ENCODE data around the gene ERCC8. TPM values are rescaled to one million over a fixed set of nuclear protein-coding genes. Genes with fewer than 3 reads are reported as not detected.

Gene ERCC8
- total and polyA plus RNA-seq, 4 donors = 2.6 to 14.5 (median 6.2) TPM

DNA sequence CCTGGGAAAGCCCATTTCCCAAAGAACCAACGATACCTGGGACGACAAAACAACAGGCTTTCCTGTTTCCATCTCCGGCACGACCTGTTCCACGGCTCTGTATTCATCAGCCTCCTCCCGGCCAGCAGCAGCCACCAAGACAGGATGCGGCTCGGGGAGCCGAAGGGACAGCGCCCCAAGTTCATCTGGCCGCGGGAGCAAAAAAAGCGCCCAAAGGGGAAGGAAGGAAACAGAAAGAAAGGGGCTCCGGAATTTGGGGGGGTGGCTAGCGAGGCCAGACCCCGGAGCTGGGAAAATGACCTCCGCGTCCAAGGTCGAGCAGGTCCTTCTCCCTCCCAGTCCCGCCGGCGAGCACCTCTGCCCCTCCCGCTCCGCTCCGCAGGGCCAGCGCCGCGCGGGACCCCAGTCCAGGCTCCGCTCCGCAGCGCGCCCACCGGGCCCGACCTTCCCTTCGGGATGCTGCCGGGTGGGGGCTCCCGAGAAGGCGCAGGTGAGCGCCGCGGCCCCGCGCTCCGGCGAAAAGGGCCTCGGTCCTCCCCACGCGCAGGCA, 101.4 kb downstream of the ERCC8 start:
- peaks cover 0 to 8% (median 4%) of the 10 kb centered on the region in 4 donors for H3K27me3 ChIP-seq (ENCODE audit: control insufficient read depth in 4 of 4, insufficient read depth in 4 of 4, low read length in 3 of 4)
- no peak for DNase-seq (ENCODE audit: low spot score)
- no peak overlapping the region for H3K9ac ChIP-seq (ENCODE audit: low read depth in 1 of 2, low read length in 2 of 2)
- H3K4me3 ChIP-seq (ENCODE audit: low read depth in 1 of 3, low read length in 3 of 3) = peak overlapping the region; percentile 35 to 82 (median 44)
- H3K36me3 ChIP-seq (ENCODE audit: control insufficient read depth in 4 of 4, insufficient read depth in 3 of 4, low read depth in 1 of 4, low read length in 3 of 4) = no peaks in the 10 kb centered on the region
- 2% methylated on average over 49 of the region's 49 CpGs for WGBS
- H3K27ac ChIP-seq (ENCODE audit: low read depth in 1 of 2, low read length in 2 of 2) = no peak overlapping the region
- H3K4me1 ChIP-seq (ENCODE audit: control insufficient read depth in 4 of 4, insufficient read depth in 4 of 4, low read length in 3 of 4) = peaks cover 9 to 17% (median 12%) of the 10 kb centered on the region in 4 donors
- no peaks in the 10 kb centered on the region for H3K9me3 ChIP-seq (ENCODE audit: control insufficient read depth in 4 of 4, low read length in 3 of 4)
- TF ChIP-seq ZBTB33 (IDR thresholded peaks at IDR 0.05) (no peak), JUND (IDR thresholded peaks at IDR 0.05) (no peak), CTCF (IDR thresholded peaks at IDR 0.05; ENCODE audit: low read depth, low read length, missing input control) (no peak), FOXA2 (IDR thresholded peaks at IDR 0.05) (no peak), REST (IDR thresholded peaks at IDR 0.05) (no peak), HNF4G (IDR thresholded peaks at IDR 0.05) (no peak)

DNA sequence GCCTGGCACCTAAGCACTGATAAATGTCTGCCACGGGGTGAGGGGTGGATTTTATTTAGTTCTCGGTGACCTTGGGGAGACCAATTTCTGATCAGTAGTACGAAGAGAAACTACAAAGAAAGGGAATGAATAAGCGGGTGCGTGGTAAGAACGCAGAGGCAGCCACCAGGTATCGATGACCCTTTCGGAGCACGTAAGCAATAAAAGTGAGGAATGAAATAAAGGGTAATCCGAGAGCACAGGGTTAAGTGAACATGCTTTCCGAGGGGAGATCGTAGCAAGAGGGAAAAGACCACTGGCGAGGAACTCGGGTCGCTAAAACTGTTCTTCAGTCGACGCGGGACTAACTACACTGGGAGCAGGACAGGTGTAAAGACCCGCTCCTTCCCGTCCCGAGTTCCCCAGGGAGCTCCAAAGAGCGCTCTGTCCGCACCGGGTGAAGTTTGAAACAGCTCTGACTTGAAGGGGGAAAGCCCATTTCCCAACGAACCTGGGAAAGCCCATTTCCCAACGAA, 101.9 kb downstream of the ERCC8 start:
- Histone ChIP-seq H3K27ac (ENCODE audit: low read depth in 1 of 2, low read length in 2 of 2) (no peak overlapping the region), H3K36me3 (ENCODE audit: control insufficient read depth in 4 of 4, insufficient read depth in 3 of 4, low read depth in 1 of 4, low read length in 3 of 4) (no peaks in the 10 kb centered on the region), H3K9ac (ENCODE audit: low read depth in 1 of 2, low read length in 2 of 2) (no peak overlapping the region), H3K27me3 (ENCODE audit: control insufficient read depth in 4 of 4, insufficient read depth in 4 of 4, low read length in 3 of 4) (peaks cover 0 to 8% (median 4%) of the 10 kb centered on the region in 4 donors), H3K9me3 (ENCODE audit: control insufficient read depth in 4 of 4, low read length in 3 of 4) (no peaks in the 10 kb centered on the region), H3K4me3 (ENCODE audit: low read depth in 1 of 3, low read length in 3 of 3) (peak overlapping the region in 1 of 3 donors; percentile 82), H3K4me1 (ENCODE audit: control insufficient read depth in 4 of 4, insufficient read depth in 4 of 4, low read length in 3 of 4) (peaks cover 9 to 17% (median 12%) of the 10 kb centered on the region in 4 donors)
- no peak for TF ChIP-seq FOXA2 (IDR thresholded peaks at IDR 0.05)
- no peak for TF ChIP-seq GABPA (IDR thresholded peaks at IDR 0.05 in 1 of 2, conservative IDR thresholded peaks at IDR 0.05 in 1 of 2)
- no peak for TF ChIP-seq EGR1 (IDR thresholded peaks at IDR 0.05; ENCODE audit: low read depth in 2 of 2)
- TF ChIP-seq RXRA (IDR thresholded peaks at IDR 0.05) = no peak
- TF ChIP-seq ZBTB33 (IDR thresholded peaks at IDR 0.05) = no peak
- no peak for TF ChIP-seq TAF1 (conservative IDR thresholded peaks at IDR 0.05)
- no peak for TF ChIP-seq NR2F2 (IDR thresholded peaks at IDR 0.05)
- TF ChIP-seq CTCF (IDR thresholded peaks at IDR 0.05; ENCODE audit: low read depth, low read length, missing input control) = no peak
- TF ChIP-seq JUND (IDR thresholded peaks at IDR 0.05) = no peak
- no peak for TF ChIP-seq YY1 (IDR thresholded peaks at IDR 0.05)
- 11% methylated on average over 26 of the region's 26 CpGs for WGBS
- no peak for DNase-seq (ENCODE audit: low spot score)

Data from liver (tissue), 9 donors.